GM12864 (cell line): ENCODE results near the gene RCSD1.
A peak's percentile ranks its signal among the peaks of the same experiment; 100 is the strongest.

Source experiments
- DNase-seq: peaks from one replicate; pipeline ENCODE4 v3.0.0-alpha.2; 2011; ENCODE audit warnings: low read depth
- H3K4me3 ChIP-seq: 2 replicates; pipeline ENCODE4 v1.5.1; 2011; ENCODE audit warnings: mild to moderate bottlenecking, low read depth, low read length, control low read depth
- TF ChIP-seq, protein P1 (sequence below): IDR thresholded peaks from 2 replicates; pipeline ENCODE4 v1.5.1; 2011; ENCODE audit warnings: low read depth, mild to moderate bottlenecking, moderate library complexity, low read length, control low read depth, inconsistent platforms; ENCODE audit errors: missing control alignments

Gene RCSD1

DNA sequence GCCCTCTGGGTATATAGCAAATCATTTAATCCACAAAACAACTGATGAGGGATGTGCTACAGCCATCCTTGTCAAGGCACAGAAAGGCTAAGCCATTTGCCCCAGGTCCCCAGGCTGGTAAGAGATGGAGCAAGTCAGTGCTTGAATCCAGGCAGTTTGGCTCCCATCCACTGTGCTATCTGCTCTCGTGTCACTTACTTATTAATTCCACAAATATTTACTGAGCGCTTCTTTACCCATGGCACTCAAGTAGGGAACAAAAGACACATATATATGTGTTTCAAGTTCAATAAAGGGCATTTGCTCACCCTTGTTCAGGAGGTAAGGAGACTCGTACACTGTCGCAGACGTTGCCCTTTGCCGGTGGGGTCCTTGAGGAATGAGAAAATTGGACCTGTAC, 53.2 kb downstream of the RCSD1 start:
- TF ChIP-seq, protein P1, sequence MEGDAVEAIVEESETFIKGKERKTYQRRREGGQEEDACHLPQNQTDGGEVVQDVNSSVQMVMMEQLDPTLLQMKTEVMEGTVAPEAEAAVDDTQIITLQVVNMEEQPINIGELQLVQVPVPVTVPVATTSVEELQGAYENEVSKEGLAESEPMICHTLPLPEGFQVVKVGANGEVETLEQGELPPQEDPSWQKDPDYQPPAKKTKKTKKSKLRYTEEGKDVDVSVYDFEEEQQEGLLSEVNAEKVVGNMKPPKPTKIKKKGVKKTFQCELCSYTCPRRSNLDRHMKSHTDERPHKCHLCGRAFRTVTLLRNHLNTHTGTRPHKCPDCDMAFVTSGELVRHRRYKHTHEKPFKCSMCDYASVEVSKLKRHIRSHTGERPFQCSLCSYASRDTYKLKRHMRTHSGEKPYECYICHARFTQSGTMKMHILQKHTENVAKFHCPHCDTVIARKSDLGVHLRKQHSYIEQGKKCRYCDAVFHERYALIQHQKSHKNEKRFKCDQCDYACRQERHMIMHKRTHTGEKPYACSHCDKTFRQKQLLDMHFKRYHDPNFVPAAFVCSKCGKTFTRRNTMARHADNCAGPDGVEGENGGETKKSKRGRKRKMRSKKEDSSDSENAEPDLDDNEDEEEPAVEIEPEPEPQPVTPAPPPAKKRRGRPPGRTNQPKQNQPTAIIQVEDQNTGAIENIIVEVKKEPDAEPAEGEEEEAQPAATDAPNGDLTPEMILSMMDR, result no peak
- DNase-seq, result no peak
- no peak overlapping the region for H3K4me3 ChIP-seq

DNA sequence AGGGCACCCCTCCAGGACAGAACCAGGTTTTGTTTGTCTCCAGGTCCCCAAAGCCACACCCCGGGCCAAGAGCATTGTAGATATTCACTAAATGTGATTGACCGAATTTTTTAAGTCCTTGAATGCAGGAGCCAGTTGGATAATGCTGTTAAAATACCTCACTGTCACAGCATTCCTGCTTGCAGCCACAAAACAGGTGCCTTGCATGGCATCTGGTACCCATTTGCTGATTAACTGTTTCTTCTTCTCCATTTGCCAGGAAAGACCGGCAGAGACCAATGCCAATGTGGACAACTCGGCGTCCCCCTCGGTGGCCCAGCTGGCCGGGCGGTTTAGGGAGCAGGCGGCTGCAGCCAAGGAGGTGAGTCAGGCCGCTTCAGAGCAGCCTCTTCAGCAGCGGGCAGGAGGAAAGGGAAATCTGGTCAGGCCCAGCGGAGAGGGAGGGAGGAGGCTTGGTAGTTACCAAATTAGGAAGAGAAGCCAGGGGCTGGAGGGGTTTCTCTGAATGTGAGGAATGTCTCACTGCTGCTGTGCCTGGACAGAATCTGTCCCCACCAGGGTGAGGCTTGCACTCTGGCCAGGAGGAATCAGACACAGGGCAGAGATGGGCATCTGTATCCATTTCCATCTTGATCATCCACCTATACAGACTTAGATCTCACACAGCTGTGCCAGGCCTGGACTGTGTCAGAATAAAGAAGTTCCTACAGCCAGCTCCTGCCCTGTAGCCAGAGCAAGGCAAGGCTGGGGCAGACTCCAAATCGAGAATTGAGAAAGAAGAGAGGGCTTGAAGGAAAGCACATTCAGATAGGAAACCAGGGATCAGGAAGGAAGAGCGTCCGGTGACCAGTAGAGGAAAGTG, 53.8 kb downstream of the RCSD1 start:
- no peak for DNase-seq
- no peak overlapping the region for H3K4me3 ChIP-seq
- TF ChIP-seq, protein P1, result no peak

DNA sequence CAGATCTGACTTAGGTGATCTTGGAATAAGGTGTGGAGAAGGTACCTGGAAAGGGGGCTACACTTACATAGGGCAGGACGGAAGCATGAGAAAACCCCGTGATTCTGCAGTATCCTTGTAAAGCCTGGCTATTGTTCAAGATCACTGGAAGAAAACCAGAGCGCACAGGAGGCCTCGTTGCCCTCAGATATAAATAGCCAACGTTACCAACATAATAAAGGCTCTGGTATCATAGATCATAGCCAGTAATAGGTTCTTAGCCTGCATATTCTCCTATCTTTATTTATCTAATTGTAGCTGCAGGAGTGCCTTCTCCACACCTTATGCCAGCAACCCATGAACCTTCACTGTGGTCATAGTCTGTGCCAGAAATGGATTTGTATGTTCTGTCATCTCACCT, 55.8 kb downstream of the RCSD1 start:
- H3K4me3 ChIP-seq, result no peak overlapping the region
- DNase-seq, result no peak
- TF ChIP-seq, protein P1, result no peak

DNA sequence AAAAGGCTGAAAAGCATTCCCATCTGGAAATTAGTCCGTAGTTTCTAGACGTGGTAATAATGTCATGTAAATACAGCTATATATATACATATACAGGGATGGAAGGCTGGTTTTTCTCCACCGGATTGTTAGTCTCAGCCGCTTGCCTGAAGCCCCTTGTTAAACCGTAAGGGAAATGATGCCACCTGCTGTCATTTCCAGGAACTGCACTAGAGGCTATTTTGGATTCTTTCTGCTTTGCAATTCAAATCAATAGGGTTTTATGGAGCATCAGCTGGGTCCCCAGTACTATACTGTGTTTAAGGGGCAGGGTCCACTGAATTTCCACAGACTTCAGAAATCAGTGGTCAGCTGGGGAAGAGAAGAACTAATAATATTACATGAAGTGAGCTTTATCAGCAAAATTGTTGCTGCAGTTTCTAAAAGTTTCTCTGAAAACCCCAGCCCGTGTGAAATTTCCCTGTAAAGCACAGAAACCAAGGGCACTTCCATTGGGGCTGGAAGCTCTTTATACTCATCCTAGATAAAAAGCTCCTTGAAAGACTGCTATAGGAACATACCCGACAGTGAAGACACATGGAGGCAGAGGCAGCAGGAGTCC, 58.0 kb downstream of the RCSD1 start:
- no peak overlapping the region for H3K4me3 ChIP-seq
- peak; percentile 77 for DNase-seq
- TF ChIP-seq, protein P1, result peak; percentile 82

DNA sequence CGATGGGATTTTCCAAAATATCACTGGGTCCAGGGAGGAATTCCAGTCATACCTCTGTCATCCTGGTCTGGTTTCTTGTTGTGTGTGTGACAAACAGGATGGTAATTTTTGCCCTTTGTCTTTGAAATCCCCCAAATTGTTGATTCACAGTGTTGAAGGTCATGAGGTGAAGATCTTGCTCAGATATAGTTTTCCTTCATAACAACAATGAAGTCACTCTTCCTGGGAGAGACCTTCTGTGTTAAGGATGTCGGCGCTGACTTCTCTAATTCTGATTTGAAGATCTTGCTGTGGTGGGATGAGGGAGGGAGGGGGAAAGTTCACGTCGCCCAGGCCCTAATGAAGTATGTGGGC, 59.5 kb downstream of the RCSD1 start:
- no peak for DNase-seq
- no peak overlapping the region for H3K4me3 ChIP-seq
- TF ChIP-seq, protein P1, result no peak

DNA sequence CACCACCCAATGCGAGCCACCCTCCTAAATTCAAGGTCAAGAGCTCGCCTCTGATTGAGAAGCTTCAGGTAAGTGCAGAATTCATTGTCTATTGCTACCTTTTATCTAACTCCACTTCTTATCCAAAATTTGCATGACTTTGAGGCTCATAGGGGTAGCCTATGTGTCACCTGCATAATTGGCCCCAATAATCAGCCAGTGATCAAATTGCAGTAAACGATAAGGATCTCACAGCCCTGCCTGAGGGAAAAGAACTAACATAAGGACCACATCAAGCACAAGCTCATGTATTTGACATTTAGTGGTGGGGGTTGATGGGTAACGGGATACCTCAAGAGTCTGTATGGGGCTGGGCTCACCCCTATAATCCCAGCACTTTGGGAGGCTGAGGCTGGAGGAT, 60.0 kb downstream of the RCSD1 start:
- TF ChIP-seq, protein P1, result no peak
- DNase-seq, result no peak

More for the DNA sequence above, 60.0 kb downstream of the RCSD1 start:
- no peak overlapping the region for H3K4me3 ChIP-seq
